ENCODE measurements around the gene PAH. TPM values are rescaled to one million over a fixed set of nuclear protein-coding genes. Genes with fewer than 3 reads are reported as not detected.

Gene PAH
- total and polyA plus RNA-seq, 2 of the 4 experiments (the other 2 are of a cell fraction), result not detected

DNA sequence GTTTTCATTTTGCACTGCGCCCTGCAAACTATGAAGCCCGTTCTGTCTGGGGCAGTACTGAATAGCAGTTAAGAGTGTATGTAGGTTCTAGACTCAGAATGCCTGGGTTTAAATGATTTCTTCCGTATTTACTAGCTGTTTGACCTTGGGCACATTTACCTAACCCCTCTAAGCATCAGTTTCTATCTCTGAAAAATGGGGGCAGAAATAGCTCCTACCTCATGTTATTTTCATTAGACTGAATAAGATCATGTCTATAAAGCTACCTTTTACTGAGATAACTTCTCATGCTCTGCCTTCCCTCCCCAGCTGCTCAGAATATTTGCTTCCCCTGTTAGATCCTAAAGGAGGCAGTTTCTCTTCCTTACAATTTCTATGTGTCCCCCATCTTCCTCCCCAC, 5.7 kb downstream of the PAH start:
- Histone ChIP-seq H3K4me1 (ENCODE audit: control insufficient read depth, insufficient read depth, low read length) (no peaks in the 10 kb centered on the region), H4K91ac (ENCODE audit: insufficient read depth, low read depth, low read length) (no peak overlapping the region), H3K4me3 (ENCODE audit: insufficient read depth, low read depth, low read length) (no peak overlapping the region), H3K4me2 (ENCODE audit: low read depth, low read length) (no peak overlapping the region), H2AK9ac (replicated peaks; ENCODE audit: low read depth, low read length, poor library complexity) (no peak overlapping the region), H3K4ac (ENCODE audit: low read depth, low read length) (no peak overlapping the region), H3K27me3 (ENCODE audit: control insufficient read depth, insufficient read depth, low read length) (no peaks in the 10 kb centered on the region), H3K9me3 (ENCODE audit: control insufficient read depth, insufficient read depth, low read length) (peaks cover 5% of the 10 kb centered on the region), H3K9ac (ENCODE audit: low read depth, low read length) (no peak overlapping the region), H2BK15ac (ENCODE audit: low read depth, low read length) (no peak overlapping the region), H2BK20ac (ENCODE audit: low read depth, low read length) (no peak overlapping the region), H3K36me3 (ENCODE audit: control insufficient read depth, insufficient read depth, low read length) (no peaks in the 10 kb centered on the region), H4K5ac (ENCODE audit: low read depth, low read length) (no peak overlapping the region), H3K9me1 (ENCODE audit: insufficient read depth, low read length) (no peaks in the 10 kb centered on the region), H3K23ac (ENCODE audit: low read depth, low read length) (no peak overlapping the region), H2BK5ac (ENCODE audit: low read depth, low read length, poor library complexity, severe bottlenecking) (no peak overlapping the region), H4K8ac (ENCODE audit: low read depth in 2 of 2, low read length in 2 of 2) (no peak overlapping the region), H3K18ac (ENCODE audit: low read depth, low read length) (no peak overlapping the region), H2BK120ac (ENCODE audit: low read depth, low read length) (no peak overlapping the region), H3K79me1 (ENCODE audit: low read depth in 1 of 2, low read length in 2 of 2) (no peaks in the 10 kb centered on the region), H2AK5ac (ENCODE audit: low read depth, low read length) (no peak overlapping the region), H3K14ac (replicated peaks; ENCODE audit: low read depth, low read length) (no peak overlapping the region), H3K27ac (ENCODE audit: insufficient read depth, low read length) (no peak overlapping the region), H4K20me1 (ENCODE audit: insufficient read depth, low read length) (no peaks in the 10 kb centered on the region), H2AFZ (replicated peaks; ENCODE audit: low read length, poor library complexity) (no peak overlapping the region), H3K56ac (ENCODE audit: extremely low read depth, insufficient read depth, low read length) (no peak overlapping the region)
- ChIA-PET CTCF (interaction anchor here (0.5 kb wide), 1 partner anchor 586 kb away, joined by 3 read pairs; no protein-coding TSS in a partner anchor), POLR2A (ENCODE audit: unreplicated experiment) (no interaction called here)
- TF ChIP-seq, protein P1, sequence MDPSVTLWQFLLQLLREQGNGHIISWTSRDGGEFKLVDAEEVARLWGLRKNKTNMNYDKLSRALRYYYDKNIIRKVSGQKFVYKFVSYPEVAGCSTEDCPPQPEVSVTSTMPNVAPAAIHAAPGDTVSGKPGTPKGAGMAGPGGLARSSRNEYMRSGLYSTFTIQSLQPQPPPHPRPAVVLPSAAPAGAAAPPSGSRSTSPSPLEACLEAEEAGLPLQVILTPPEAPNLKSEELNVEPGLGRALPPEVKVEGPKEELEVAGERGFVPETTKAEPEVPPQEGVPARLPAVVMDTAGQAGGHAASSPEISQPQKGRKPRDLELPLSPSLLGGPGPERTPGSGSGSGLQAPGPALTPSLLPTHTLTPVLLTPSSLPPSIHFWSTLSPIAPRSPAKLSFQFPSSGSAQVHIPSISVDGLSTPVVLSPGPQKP (IDR thresholded peaks at IDR 0.05; ENCODE audit: borderline replicate concordance, low read depth, low read length), result no peak
- TF ChIP-seq CHD1 (IDR thresholded peaks at IDR 0.05; ENCODE audit: low read depth, low read length) (no peak), POLR2A (IDR thresholded peaks at IDR 0.05; ENCODE audit: low read depth, low read length) (no peak), RFX5 (IDR thresholded peaks at IDR 0.05; ENCODE audit: low read depth, low read length) (no peak)
- no peak for DNase-seq
- WGBS, 2 experiments (ENCODE audit: extremely low coverage in 2 of 2, insufficient read length in 1 of 2), result no CpG with 5 or more reads among the region's 3 CpGs
- no TSS peak for BruUV-seq (replicated peaks)
- in situ Hi-C loops (cut with MboI; ENCODE audit: low sequenced_read_pairs), result no loop called here
- intact Hi-C loops (cut with micrococcal nuclease), result no loop called here
- ATAC-seq (ENCODE audit: low read depth), result no peak
- dilution Hi-C loops (cut with HindIII; ENCODE audit: low sequenced_read_pairs, unreplicated experiment), result no loop called here

Data from IMR-90 (cell line).